Activated gamma-delta T cell treated with anti-CD3 and anti-CD28 coated beads, Interleukin-2, amount 50 U/mL, for 16 hours (primary cell): ENCODE data around the gene AKTIP.

Source experiments
- DNase-seq: peaks from one replicate; pipeline ENCODE4 v3.0.0-alpha.2; 2020; ENCODE audit warnings: low read depth

Gene AKTIP

DNA sequence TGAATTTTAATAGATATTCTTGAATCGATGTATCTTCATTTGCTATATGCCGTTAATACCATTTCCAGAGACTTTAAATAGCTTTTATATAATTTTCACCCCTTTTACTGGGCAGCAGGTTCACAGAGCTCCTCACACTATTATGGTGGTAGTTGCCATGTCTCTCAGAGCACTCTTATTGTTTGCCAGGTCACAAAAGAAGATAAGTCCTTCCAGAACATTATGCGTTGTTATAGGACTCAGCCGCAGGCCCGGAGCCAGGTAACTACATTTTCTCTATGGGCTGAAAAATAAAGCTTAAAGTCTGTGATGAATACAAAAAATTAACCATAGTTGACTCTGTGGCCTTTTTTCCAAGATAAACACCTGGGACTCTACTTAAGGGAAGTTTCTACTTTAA is 24.0 kb downstream of the AKTIP start:
- DNase-seq, result no peak

GRCh38 chr16:53476867-53477266 is 26.1 kb downstream of the AKTIP start:
- no peak for DNase-seq

GRCh38 chr16:53465606-53466280 is 37.3 kb downstream of the AKTIP start:
- no peak for DNase-seq

- no peak for DNase-seq
These were observed 44.4 kb downstream of the AKTIP start for GRCh38 chr16:53458635-53459034.

- DNase-seq, result peak; percentile 66
These were observed 45.3 kb downstream of the AKTIP start for GRCh38 chr16:53457670-53458069.

- peak; percentile 14 for DNase-seq
These were observed 46.4 kb downstream of the AKTIP start for GRCh38 chr16:53456625-53457024.

DNA sequence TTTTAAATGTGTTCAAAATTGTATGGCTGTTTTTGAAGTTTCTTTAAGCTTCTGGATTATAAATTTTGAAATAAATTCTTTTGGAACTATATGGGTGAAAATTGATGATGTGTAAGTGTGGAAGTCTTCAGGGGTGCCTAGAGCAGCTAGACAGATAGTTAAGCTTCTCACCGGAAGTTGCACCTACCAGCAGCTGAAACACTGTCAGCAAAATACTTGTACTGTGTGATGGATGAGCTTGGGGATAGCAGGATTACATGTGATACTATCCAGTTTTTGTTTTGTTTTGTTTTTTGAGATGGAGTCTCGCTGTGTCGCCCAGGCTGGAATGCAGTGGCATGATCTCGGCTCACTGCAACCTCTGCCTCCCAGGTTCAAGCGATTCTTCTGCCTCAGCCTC is 49.1 kb downstream of the AKTIP start:
- no peak for DNase-seq

GRCh38 chr16:53449816-53450517 is 53.0 kb downstream of the AKTIP start:
- no peak for DNase-seq

DNA sequence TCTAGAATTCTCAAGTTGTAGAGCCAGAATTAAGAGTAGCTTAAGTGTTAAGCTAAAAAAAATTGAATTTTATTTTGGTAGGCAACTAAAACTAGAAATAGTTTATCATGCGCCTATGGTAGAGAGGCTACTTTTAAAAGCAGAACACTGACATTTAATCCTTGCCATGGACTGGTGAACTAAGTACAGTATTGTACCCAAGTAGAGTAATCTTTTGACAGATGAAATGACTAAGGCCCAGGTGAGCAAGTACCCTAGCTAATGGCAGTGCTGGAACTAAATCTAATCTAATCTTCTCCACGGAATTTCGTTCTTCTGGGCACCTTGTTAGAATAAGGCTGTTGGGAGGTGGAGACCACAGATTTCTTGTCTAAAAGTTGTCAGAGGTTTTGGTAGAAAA is 56.9 kb downstream of the AKTIP start:
- DNase-seq, result no peak

DNA sequence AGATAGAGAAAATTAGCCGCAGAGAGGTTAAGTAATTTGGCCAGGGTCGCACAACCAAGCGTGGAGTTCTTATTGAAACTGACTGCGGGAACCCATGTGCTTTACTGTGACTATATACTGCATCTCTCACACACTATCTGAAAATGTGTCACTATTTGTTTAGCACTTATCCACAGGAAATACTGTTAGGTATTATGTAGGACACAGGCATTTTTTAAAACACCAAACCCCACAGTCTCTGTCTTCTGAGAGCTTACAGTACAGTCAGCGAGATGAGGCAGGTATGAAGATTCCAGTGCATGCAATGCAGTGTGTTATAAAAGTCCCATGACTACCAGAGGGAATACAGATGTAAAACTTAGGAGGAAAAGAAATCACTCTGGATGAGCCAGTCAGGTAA is 57.5 kb downstream of the AKTIP start:
- no peak for DNase-seq
